ENCODE data around the gene PIGU. TPM values are rescaled to one million over a fixed set of nuclear protein-coding genes. Genes with fewer than 3 reads are reported as not detected.
A peak's percentile ranks its signal among the peaks of the same experiment; 100 is the strongest.

The PIGU gene
- polyA plus RNA-seq, 4 donors = 34.4 to 45.3 (median 42.0) TPM

GRCh38 chr20:34561661-34562060, 115.2 kb downstream of the PIGU start:
- no peak for DNase-seq (ENCODE audit: low read depth in 4 of 4, low spot score in 3 of 4)

GRCh38 chr20:34560614-34561013, 116.3 kb downstream of the PIGU start:
- DNase-seq (ENCODE audit: low read depth in 4 of 4, low spot score in 3 of 4) = no peak

- no peak for DNase-seq (ENCODE audit: low read depth in 4 of 4, low spot score in 3 of 4)
These were observed 116.8 kb downstream of the PIGU start for GRCh38 chr20:34560141-34560523.

GRCh38 chr20:34559311-34560140, 117.4 kb downstream of the PIGU start:
- no peak for DNase-seq (ENCODE audit: low read depth in 4 of 4, low spot score in 3 of 4)

GRCh38 chr20:34558320-34559218, 118.3 kb downstream of the PIGU start, which contains the start of gene MAP1LC3A:
Gene MAP1LC3A, plus strand, starts transcription at chr20:34558718. Its CDS starts 151 bp downstream, at chr20:34558869.
- DNase-seq (ENCODE audit: low read depth in 4 of 4, low spot score in 3 of 4) = peak in 3 of 4 donors; percentile 71 to 84 (median 74)

GRCh38 chr20:34557936-34558319, 119.0 kb downstream of the PIGU start:
- DNase-seq (ENCODE audit: low read depth in 4 of 4, low spot score in 3 of 4) = no peak

- no peak for DNase-seq (ENCODE audit: low read depth in 4 of 4, low spot score in 3 of 4)
These were observed 123.5 kb downstream of the PIGU start for GRCh38 chr20:34553366-34553867.

GRCh38 chr20:34552569-34552968, 124.3 kb downstream of the PIGU start:
- DNase-seq (ENCODE audit: low read depth in 4 of 4, low spot score in 3 of 4) = no peak

- DNase-seq (ENCODE audit: low read depth in 4 of 4, low spot score in 3 of 4) = no peak
These were observed 127.0 kb downstream of the PIGU start for GRCh38 chr20:34549929-34550305.

GRCh38 chr20:34549291-34549928, 127.5 kb downstream of the PIGU start:
- DNase-seq (ENCODE audit: low read depth in 4 of 4, low spot score in 3 of 4) = peak in 1 of 4 donors; percentile 45

- DNase-seq (ENCODE audit: low read depth in 4 of 4, low spot score in 3 of 4) = no peak
These were observed 128.9 kb downstream of the PIGU start for GRCh38 chr20:34547844-34548613.

- DNase-seq (ENCODE audit: low read depth in 4 of 4, low spot score in 3 of 4) = no peak
These were observed 130.1 kb downstream of the PIGU start for GRCh38 chr20:34546751-34547181.

GRCh38 chr20:34544109-34544796, 132.6 kb downstream of the PIGU start:
- no peak for DNase-seq (ENCODE audit: low read depth in 4 of 4, low spot score in 3 of 4)

GRCh38 chr20:34543463-34544056, 133.3 kb downstream of the PIGU start:
- DNase-seq (ENCODE audit: low read depth in 4 of 4, low spot score in 3 of 4) = no peak

- no peak for DNase-seq (ENCODE audit: low read depth in 4 of 4, low spot score in 3 of 4)
These were observed 134.5 kb downstream of the PIGU start for GRCh38 chr20:34542439-34542838.

GRCh38 chr20:34541917-34542316, 135.0 kb downstream of the PIGU start:
- no peak for DNase-seq (ENCODE audit: low read depth in 4 of 4, low spot score in 3 of 4)

- no peak for DNase-seq (ENCODE audit: low read depth in 4 of 4, low spot score in 3 of 4)
These were observed 135.5 kb downstream of the PIGU start for GRCh38 chr20:34541264-34541901.

GRCh38 chr20:34540596-34541263, 136.2 kb downstream of the PIGU start:
- DNase-seq (ENCODE audit: low read depth in 4 of 4, low spot score in 3 of 4) = no peak

All from left renal pelvis (tissue), 4 donors.